Ovary (tissue), 3 donors: Measurements from ENCODE around the gene ID3.

Experiments
- EP300 ChIP-seq: sonication (generic); formaldehyde crosslinking; IDR thresholded peaks from one replicate; pipeline ENCODE4 v1.6.1; 2017; ENCODE audit warnings: antibody characterized with exemption
- POLR2A ChIP-seq: fragments of 450-650 bp; IDR thresholded peaks from one replicate; pipeline ENCODE4 v1.6.1; 2017; ENCODE audit warnings: antibody characterized with exemption, mild to moderate bottlenecking, moderate library complexity
- TF ChIP-seq, protein P1 (sequence below), 3 donors: fragments of 450-650 bp in 2 of 3; fragments of 200-600 bp in 1 of 3; IDR thresholded peaks; one replicate each; pipeline versions ENCODE4 v1.5.1 to v1.8.0; 2016 to 2022; ENCODE audit warnings: antibody characterized with exemption in 3 of 3, mild to moderate bottlenecking in 1 of 3
- donor health status: DM: no; HTN: no; CAD: no.

DNA sequence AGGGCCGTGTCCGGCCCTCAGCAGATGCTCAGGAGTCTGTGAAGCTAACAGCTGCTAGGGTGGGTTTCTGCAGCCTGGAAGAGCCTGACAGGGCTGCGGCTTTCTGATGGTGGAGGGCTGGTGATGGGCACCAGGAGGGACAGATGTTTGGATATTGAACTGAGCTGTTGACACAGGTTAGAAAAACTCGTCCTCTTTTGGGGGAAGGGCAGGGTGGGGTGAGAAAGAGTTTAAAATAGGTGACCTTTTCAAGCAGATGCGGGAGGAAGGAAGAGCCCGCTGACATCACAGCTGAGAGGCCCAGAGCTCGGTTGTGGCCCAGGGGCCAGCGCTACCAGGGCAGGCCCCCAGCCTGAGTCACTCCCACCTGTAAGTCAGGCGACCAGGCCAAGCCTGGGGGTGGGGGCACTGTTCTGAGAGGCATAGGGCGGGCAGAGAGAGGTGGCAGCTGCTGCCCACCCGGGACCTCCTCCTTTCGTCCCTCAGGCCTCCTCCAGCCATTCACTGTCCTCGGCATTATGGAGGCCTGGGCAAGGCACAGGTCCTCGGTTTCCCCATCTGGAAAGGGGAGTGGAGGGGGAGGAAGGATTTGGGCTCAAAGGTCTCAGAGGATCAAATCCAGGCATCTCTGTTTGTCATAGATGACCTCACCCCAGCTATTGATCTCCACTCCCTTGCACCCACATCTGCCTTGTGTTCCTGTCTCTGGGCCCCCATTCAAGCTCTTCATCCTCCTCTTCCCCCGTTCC, 32.3 kb upstream of the ID3 start:
- TF ChIP-seq, protein P1, sequence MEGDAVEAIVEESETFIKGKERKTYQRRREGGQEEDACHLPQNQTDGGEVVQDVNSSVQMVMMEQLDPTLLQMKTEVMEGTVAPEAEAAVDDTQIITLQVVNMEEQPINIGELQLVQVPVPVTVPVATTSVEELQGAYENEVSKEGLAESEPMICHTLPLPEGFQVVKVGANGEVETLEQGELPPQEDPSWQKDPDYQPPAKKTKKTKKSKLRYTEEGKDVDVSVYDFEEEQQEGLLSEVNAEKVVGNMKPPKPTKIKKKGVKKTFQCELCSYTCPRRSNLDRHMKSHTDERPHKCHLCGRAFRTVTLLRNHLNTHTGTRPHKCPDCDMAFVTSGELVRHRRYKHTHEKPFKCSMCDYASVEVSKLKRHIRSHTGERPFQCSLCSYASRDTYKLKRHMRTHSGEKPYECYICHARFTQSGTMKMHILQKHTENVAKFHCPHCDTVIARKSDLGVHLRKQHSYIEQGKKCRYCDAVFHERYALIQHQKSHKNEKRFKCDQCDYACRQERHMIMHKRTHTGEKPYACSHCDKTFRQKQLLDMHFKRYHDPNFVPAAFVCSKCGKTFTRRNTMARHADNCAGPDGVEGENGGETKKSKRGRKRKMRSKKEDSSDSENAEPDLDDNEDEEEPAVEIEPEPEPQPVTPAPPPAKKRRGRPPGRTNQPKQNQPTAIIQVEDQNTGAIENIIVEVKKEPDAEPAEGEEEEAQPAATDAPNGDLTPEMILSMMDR (IDR thresholded peaks at IDR 0.05), result no peak
- no peak for TF ChIP-seq POLR2A
- TF ChIP-seq EP300, result no peak
